DND-41 (cell line): ENCODE results near the gene CEBPE.

ENCODE experiments used
- ATAC-seq: fragments of 200-7000 bp; cut with Tn5 transposase; 3 replicates; pipeline ENCODE4 v1.9.1; 2021; ENCODE audit warnings: low read depth; ENCODE audit not compliant: insufficient read depth
- DNase-seq: peaks from one replicate; pipeline ENCODE4 v3.0.0-alpha.2; 2020
- H2AFZ ChIP-seq: 2 replicates; pipeline ENCODE4 v1.6.0; 2012; ENCODE audit warnings: low read depth, low read length
- H3K27ac ChIP-seq: 2 replicates; pipeline ENCODE4 v1.5.1; 2012; ENCODE audit warnings: low read length, inconsistent platforms
- H3K27me3 ChIP-seq: fragments of 200-600 bp; sonication (generic); 2 replicates; pipeline ENCODE4 v1.6.0; 2012; ENCODE audit warnings: low read length, mild to moderate bottlenecking, inconsistent platforms; ENCODE audit not compliant: insufficient read depth, poor library complexity
- H3K36me3 ChIP-seq: 2 replicates; pipeline ENCODE4 v1.5.1; 2012; ENCODE audit warnings: low read length, inconsistent platforms; ENCODE audit not compliant: insufficient read depth
- H3K4me1 ChIP-seq: 2 replicates; pipeline ENCODE4 v1.5.1; 2012; ENCODE audit warnings: mild to moderate bottlenecking, low read length; ENCODE audit not compliant: insufficient read depth
- H3K4me2 ChIP-seq: 2 replicates; pipeline ENCODE4 v1.6.0; 2012; ENCODE audit warnings: mild to moderate bottlenecking, moderate library complexity, low read length, inconsistent platforms; ENCODE audit not compliant: insufficient read depth
- H3K4me3 ChIP-seq, 2 experiments: fragments of 200-600 bp in 1 of 2; shearing (Covaris generic) in 1 of 2; 2 replicates each; pipeline ENCODE4 v1.5.1; 2012 to 2016; ENCODE audit warnings: inconsistent platforms in 2 of 2, low read length in 2 of 2, mild to moderate bottlenecking in 2 of 2, low read depth in 1 of 2, moderate library complexity in 1 of 2
- H3K79me2 ChIP-seq: 2 replicates; pipeline ENCODE4 v1.6.0; 2012; ENCODE audit warnings: low read length, inconsistent platforms; ENCODE audit not compliant: insufficient read depth
- H3K9ac ChIP-seq: 2 replicates; pipeline ENCODE4 v1.6.0; 2012; ENCODE audit warnings: low read depth, mild to moderate bottlenecking, inconsistent platforms, low read length, moderate library complexity
- H3K9me3 ChIP-seq: 2 replicates; pipeline ENCODE4 v1.5.1; 2012; ENCODE audit warnings: low read length, moderate library complexity, mild to moderate bottlenecking, inconsistent platforms; ENCODE audit not compliant: insufficient read depth, severe bottlenecking
- H4K20me1 ChIP-seq: 2 replicates; pipeline ENCODE4 v1.6.0; 2012; ENCODE audit warnings: low read length; ENCODE audit not compliant: insufficient read depth
- CTCF ChIP-seq: IDR thresholded peaks from 2 replicates; pipeline ENCODE4 v1.5.1; 2012; ENCODE audit warnings: borderline replicate concordance, low read length, moderate library complexity, mild to moderate bottlenecking; ENCODE audit not compliant: poor library complexity, severe bottlenecking; ENCODE audit errors: extremely low read depth
- EZH2 ChIP-seq: IDR thresholded peaks from 3 replicates; pipeline ENCODE4 v1.6.1; 2012; ENCODE audit warnings: borderline replicate concordance, low read depth, mild to moderate bottlenecking, moderate library complexity, low read length, inconsistent platforms; ENCODE audit not compliant: severe bottlenecking

Gene CEBPE

GRCh38 chr14:23069413-23069806 is 49.6 kb downstream of the CEBPE start:
- ATAC-seq, result no peak

GRCh38 chr14:23068789-23069412 is 50.2 kb downstream of the CEBPE start:
- ATAC-seq, result peak; percentile 75
- Histone ChIP-seq H3K79me2 (peaks cover 57% of the 10 kb centered on the region), H3K4me2 (peak overlapping the region; percentile 92), H3K27ac (peak overlapping the region; percentile 45; the same call in 1 of the 2 replicates), H4K20me1 (peaks cover 42% of the 10 kb centered on the region), H3K9ac (no peak overlapping the region), H3K4me3 (peak overlapping the region in 1 of 2 experiments; percentile 28; a peak in 1 of 4 replicates), H3K4me1 (peaks cover 40% of the 10 kb centered on the region), H3K9me3 (no peaks in the 10 kb centered on the region), H2AFZ (no peak overlapping the region), H3K27me3 (no peaks in the 10 kb centered on the region), H3K36me3 (peaks cover 71% of the 10 kb centered on the region)
- peak; percentile 82 for DNase-seq
- no peak for TF ChIP-seq EZH2
- TF ChIP-seq CTCF, result peak; percentile 99

More at GRCh38 chr14:23069413-23069806, 49.6 kb downstream of the CEBPE start:
- H2AFZ ChIP-seq, result no peak overlapping the region
- H3K9me3 ChIP-seq, result no peaks in the 10 kb centered on the region
- DNase-seq, result no peak
- peaks cover 40% of the 10 kb centered on the region for H3K4me1 ChIP-seq
- no peak for TF ChIP-seq EZH2
- TF ChIP-seq CTCF, result no peak
- peak overlapping the region; percentile 92; the same call in 1 of the 2 replicates for H3K4me2 ChIP-seq
- H3K9ac ChIP-seq, result no peak overlapping the region
- H3K79me2 ChIP-seq, result peaks cover 57% of the 10 kb centered on the region
- 0 out of 2 replicates have a peak overlapping the region, but pooled peaks have one; percentile 11 for H3K27ac ChIP-seq
- H3K36me3 ChIP-seq, result peaks cover 67% of the 10 kb centered on the region
- H3K4me3 ChIP-seq, result no peak overlapping the region
- no peaks in the 10 kb centered on the region for H3K27me3 ChIP-seq
- peaks cover 39% of the 10 kb centered on the region for H4K20me1 ChIP-seq

GRCh38 chr14:23067847-23068788 is 50.9 kb downstream of the CEBPE start:
- Histone ChIP-seq H3K27ac (0 out of 2 replicates have a peak overlapping the region, but pooled peaks have one; percentile 45), H2AFZ (no peak overlapping the region), H4K20me1 (peaks cover 43% of the 10 kb centered on the region), H3K27me3 (no peaks in the 10 kb centered on the region), H3K9ac (no peak overlapping the region), H3K4me2 (peak overlapping the region; percentile 46), H3K4me3 (0 out of 4 replicates have a peak overlapping the region, but pooled peaks of 1 of the 2 experiments have one; percentile 28), H3K4me1 (peaks cover 40% of the 10 kb centered on the region), H3K36me3 (peaks cover 79% of the 10 kb centered on the region), H3K79me2 (peaks cover 57% of the 10 kb centered on the region), H3K9me3 (no peaks in the 10 kb centered on the region)
- ATAC-seq (no peak), DNase-seq (no peak)
- TF ChIP-seq CTCF (no peak), EZH2 (no peak)
